Measurements from ENCODE around the gene CENPE.
"Not testable (repeated sequence)": the region's sequence is repeated elsewhere in the genome, so short reads cannot be mapped to it uniquely, and the experiment has no call there.

CENPE gene

GRCh38 chr4:103198111-103198765, at the start of gene CENPE:
Gene CENPE, minus strand, starts transcription at chr4:103198343. Its CDS starts 24 bp downstream, at chr4:103198319.
- peak; percentile 32 for DNase-seq

DNA sequence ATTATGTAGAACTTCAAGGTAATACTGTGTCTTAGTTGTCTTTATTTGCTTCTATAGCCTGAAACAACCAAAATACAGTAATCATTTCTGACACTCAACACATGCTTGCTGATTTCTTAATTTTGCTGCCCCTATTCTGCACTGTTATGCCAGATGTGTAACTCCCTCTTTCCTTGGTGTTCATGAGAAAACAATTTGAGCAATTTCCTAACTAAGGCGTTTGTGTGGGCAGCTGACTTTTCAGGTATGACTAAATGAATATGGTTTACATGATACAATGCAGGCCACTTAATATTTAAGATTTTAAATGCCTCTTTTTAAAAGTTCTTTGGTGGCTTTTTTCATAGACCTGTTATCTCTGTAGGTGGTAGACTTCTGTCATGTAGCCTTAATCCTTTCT, 46.1 kb upstream of the CENPE start:
- DNase-seq: no peak

DNA sequence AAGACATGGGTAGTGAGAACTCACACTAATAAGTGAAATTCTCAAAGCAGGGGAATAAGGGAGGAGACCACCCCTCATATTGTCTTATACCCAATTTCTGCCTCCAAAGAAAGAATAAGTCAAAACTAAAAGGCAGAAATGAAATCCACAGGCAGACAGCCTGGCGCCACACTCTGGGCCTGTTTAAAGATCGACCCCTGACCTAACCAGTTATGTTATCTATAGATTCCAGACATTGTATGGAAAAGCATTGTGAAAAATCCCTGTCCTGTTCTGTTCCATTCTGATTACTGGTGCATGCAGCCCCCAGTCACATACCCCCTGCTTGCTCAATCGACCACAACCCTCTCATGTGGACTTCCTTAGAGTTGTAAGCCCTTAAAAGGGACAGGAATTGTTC, 32.8 kb upstream of the CENPE start:
- not testable (repeated sequence) for DNase-seq

DNA sequence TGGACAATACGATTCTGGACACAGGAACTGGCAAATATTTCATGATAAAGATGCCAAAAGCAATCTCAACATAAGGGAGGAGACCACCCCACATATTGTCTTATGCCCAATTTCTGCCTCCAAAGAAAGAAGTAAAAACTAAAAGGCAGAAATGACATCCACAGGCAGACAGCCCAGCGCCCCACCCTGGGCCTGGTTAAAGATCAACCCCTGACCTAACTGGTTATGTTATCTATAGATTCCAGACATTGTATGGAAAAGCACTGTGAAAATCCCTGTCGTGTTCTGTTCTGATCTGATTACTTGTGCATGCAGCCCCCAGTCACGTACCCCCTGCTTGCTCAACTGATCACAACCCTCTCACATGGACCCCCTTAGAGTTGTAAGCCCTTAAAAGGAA, 25.4 kb upstream of the CENPE start:
- not testable (repeated sequence) for DNase-seq

DNA sequence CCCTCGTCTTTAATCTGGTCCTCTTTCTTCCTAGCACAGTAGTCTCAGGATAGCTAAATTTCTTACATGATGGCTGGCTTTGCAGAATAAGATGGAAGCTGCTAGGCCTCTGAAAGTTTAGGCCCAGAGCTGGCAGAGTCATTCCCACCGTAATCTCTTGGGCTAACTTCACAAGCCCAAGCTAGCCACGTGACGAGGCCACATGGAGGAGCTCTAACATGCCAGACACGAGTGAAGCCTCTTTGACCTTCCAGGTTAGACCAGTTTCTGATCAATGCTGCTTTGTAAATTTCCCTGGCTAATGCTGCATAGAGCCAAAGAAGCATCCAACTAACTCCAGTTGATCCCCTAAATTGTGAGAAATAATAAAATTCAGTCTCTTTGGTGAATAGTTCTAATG, 9.5 kb upstream of the CENPE start:
- no peak for DNase-seq

DNA sequence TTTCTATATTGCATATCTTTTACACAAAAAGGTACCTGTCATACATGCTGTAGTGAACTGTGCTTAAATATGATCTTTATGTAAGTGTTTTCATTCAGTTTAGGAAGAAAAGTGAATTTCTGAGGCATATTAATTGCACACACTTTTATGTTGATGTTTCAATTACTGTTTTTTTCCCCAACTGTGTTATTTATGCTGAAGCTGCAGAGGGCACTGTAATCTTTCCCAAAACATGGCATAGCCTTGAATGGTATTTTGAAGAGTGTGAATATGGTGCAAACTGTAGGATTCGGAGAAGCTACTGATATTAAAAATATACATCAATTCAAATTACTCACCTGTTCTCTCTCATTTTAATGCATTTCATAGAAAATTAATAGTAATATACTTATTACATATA, 6.0 kb upstream of the CENPE start:
- no peak for DNase-seq

GRCh38 chr4:103201724-103202123, 3.6 kb upstream of the CENPE start:
- DNase-seq: no peak

DNA sequence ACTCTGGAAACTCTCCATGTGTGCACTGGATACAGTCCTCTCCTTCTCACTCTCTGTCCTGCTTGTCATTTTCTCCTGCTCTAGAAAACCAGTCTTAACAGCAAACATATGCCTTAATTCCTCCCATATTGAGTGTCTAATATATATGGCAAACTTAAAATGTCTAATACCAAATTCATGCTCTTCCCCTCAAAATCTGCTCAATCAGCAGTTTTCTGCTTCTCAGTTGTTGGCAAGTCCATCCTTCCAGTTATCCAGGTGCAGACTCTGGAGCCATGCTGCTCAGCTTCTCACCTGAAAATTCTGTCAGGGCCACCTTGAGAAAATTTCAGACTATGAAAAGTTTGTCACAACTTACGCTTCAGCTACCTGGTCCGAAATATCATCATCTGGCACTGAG, 3.1 kb upstream of the CENPE start:
- no peak for DNase-seq

DNA sequence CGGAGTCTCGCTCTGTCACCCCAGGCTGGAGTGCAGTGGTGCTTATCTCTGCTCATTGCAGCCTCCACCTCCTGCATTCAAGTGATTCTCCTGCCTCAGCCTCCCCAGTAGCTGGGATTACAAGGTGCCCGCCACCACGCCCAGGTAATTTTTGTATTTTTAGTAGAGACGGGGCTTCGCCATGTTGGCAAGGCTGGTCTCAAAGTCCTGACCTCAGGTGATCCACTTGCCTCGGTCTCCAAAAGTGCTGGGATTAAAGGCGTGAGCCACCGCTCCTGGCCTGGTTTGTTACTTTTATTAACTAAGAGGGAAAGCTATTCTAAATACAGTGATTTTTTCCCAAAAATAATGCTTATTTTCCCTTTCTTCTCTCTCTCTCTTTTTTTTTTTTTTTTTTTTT, 866 bp upstream of the CENPE start:
- DNase-seq: no peak

DNA sequence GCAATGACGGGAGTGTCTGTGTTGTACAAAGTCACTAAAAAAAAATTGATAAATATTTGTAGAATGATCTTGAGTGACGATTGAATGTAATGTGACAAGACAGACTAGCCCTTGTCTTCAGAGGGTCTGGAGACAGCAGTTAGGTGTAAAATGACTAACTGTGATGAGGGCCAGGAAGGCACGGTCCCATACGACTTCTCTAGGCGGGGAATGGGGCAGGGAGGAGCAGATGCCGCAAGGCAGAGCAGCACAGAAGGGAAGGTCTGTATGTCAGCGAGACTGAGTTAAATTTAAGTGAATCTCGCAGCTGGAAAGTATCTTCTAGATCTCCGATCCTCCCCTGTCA, 405 bp downstream of the CENPE start:
- DNase-seq: no peak

DNA sequence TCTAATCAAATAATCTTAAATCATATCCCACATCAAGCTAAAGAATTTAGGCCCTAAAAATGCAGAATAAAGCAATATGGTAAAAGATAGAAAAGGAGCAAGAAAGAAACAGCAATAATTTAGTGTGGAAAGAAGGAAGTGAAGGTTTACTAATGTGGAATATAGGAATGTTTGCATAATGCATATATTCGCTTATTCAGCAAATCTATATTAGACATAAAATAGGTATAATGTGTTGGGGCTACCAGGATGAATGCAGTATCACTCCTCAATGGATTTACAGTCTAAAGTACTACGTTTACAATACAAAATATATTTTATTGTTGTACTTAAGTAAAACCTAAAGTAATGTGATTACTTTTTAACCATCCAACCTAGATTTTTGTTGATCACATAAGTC, 4.7 kb downstream of the CENPE start:
- DNase-seq: no peak

DNA sequence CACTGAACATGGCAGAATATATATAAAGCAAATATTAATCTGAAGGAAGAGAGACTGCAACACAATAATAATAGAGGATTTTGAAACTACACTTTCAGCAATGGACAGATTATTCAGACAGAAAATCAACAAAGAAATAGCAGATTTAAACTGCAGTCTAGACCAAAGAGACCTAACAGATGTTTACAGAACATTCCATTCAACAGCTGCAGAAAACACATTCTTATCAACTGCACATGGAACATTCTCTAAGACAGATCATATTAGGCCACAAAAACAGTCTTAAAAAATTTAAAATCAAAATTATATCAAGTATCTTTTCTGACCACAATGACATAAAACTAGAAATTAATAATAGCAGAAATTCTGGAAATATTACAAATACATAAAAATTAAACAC, 27.1 kb downstream of the CENPE start:
- DNase-seq: no peak

GRCh38 chr4:103169750-103170149, 28.4 kb downstream of the CENPE start:
- DNase-seq: not testable (repeated sequence)

- no peak for DNase-seq
These were observed 29.1 kb downstream of the CENPE start for GRCh38 chr4:103168993-103169392.

GRCh38 chr4:103162176-103162575, 36.0 kb downstream of the CENPE start:
- DNase-seq: no peak

DNA sequence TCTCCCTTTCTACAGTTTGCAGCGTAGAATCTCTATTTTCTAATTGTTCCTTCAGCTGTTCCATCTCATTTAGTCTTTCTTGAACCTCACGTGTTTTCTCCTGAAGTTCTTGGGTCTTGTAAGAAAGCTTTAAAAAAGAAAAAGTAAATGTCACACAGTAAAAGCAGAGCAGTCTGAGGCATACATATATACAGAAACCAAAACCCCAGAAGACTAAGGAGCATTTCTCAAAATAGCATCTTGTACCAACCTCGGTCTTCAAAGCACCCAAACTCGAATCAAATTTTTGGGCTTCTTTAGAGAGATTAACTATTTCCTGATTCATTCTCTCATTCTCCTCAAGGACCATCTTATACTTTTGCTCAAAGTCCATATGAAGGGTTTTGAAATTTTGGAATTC, 39.4 kb downstream of the CENPE start:
- no peak for DNase-seq

DNA sequence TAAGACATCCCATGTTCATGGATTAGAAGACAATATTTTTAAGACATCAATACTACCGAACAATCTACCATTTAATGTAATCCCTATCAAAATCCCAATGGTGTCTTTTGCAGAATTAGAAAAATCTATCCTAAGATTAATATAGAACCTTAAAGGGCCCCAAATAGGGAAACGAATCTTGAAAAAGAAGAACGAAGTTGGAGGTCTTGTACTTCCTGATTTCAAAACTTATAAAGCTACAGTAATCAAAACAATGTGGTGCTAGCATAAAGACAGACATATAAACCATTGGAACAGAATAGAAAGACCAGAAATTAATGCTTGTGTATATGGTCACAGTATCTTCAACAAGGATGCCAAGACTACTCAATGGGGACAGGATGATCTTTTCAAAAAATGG, 42.0 kb downstream of the CENPE start:
- no peak for DNase-seq

GRCh38 chr4:103152381-103152780, 45.8 kb downstream of the CENPE start:
- DNase-seq: no peak

GRCh38 chr4:103150677-103151076, 47.5 kb downstream of the CENPE start:
- no peak for DNase-seq

GRCh38 chr4:103144926-103145325, 53.2 kb downstream of the CENPE start:
- no peak for DNase-seq

DNA sequence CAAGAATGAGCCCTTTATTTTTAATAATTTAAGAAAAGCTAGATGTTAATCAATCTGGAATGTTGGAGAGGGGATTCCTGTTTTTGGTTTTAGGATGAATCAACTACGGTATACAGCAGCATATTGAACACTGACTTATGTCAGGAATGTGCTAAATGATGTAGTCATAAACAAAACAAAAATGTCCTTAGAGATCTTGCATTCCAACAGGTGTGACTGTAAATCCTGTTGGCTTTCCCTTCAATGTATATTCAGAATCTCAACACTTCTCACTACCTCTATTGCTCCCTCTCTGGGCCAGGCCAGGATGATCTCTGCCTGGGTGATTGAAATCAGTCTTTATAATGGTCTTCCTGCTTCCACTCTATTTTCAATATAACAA, 60.7 kb downstream of the CENPE start:
- no peak for DNase-seq

DNA sequence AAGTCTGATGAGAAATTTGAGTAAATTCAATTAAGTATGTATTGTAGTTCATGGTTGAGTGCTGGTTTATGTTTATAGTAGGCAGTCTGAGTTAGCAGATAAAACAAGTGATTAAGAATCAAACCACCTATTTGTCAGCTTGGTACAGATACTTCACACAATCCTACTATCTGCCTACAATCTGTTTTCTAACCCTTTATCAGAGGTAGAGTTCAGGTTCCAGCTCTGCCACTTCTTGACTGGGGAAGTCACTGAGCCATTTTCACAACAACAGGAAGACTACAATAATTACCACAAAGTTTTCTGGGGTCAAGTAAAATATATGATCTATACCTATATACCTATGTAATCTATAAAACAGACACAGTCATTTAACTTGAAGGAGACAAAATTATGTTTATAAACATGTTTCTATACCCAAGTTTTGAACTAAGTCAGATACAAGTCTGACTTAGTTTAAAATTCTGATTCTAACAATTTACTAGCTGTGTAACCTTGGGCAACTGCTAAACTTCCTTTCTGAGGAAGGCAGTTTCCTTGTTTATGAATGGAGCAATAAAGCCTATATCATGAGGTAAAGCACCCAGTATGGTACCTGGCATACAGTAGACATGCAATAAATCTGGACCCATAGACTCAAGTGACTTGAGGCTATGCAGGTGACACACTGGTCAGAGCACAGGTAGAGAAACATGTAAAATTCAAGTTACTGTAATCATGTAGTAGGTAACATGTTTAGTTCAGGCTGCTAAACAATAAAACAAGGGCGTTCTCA, 61.3 kb downstream of the CENPE start:
- DNase-seq: no peak

DNA sequence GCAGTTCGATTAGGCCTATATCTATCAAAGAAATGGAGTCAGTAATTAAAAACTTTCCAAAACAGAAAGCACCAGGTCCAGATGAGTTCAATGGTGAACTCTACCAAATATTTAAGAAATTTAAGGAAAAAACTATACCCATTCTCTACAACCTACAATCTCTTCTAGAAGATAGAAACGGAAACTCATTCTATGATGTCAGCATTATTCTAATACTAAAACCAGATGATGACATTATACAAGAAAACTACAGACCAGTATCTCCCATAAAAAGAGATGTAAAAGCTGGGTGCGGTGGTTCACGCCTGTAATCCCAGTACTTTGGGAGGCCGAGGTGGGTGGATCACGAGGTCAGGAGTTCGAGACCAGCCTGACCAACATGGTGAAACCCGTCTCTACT, 69.0 kb downstream of the CENPE start:
- DNase-seq: no peak

- DNase-seq: no peak
These were observed 72.0 kb downstream of the CENPE start for GRCh38 chr4:103126126-103126525.

GRCh38 chr4:103123114-103123513, 75.0 kb downstream of the CENPE start:
- DNase-seq: no peak

Measured in GOT3 (cell line).